Prostate gland (tissue), 2 donors: ENCODE data around the gene HSPG2. TPM values are rescaled to one million over a fixed set of nuclear protein-coding genes. Genes with fewer than 3 reads are reported as not detected.

Experiments used
- DNase-seq: peaks from one replicate; pipeline ENCODE4 v3.0.0-alpha.2; 2019; ENCODE audit warnings: low spot score
- H3K27ac ChIP-seq, 2 donors: fragments of 200-600 bp; sonication (generic); 2 replicates each; pipeline ENCODE4 v1.5.1; 2017 to 2019
- H3K27me3 ChIP-seq: fragments of 200-600 bp; sonication (generic); replicated peaks from 2 replicates; pipeline ENCODE4 v1.5.1; 2019; ENCODE audit not compliant: insufficient read depth
- H3K36me3 ChIP-seq, 2 donors: fragments of 200-600 bp; sonication (generic); 1 replicate in 1 of 2; 2 replicates in 1 of 2; pipeline versions ENCODE4 v1.5.1 to v1.8.1; 2017 to 2019
- H3K4me1 ChIP-seq: fragments of 200-600 bp; sonication (generic); replicated peaks from 2 replicates; pipeline ENCODE4 v1.5.1; 2019
- H3K4me3 ChIP-seq, 2 donors: fragments of 200-600 bp; sonication (generic); 2 replicates each; pipeline ENCODE4 v1.5.1; 2017 to 2019
- H3K9me3 ChIP-seq: fragments of 200-600 bp; sonication (generic); 2 replicates; pipeline ENCODE4 v1.5.1; 2017
- POLR2A ChIP-seq: fragments of 450-650 bp; IDR thresholded peaks from one replicate; pipeline ENCODE4 v1.6.1; 2016; ENCODE audit warnings: antibody characterized with exemption, mild to moderate bottlenecking
- POLR2AphosphoS5 ChIP-seq: sonication (generic); formaldehyde crosslinking; IDR thresholded peaks from one replicate; pipeline ENCODE4 v1.6.1; 2017; ENCODE audit warnings: antibody characterized with exemption
- WGBS: methylation state at CpG from one replicate; pipeline ENCODE4 v1.1.5; 2018; 5-methylcytosine and 5-hydroxymethylcytosine counted together
- intact Hi-C: fragments of 100-400 bp; cut with DNase I; formaldehyde crosslinking; loops from one replicate; pipeline ENCODE4 v1.14.2; 2022
- total RNA-seq, 2 donors: library from RNA; depleted of rRNA; stranded (reverse); fragments of >200 nt; gene quantifications; one replicate each; pipeline ENCODE4 v1.1.0, GENCODE V29; 2016
- TF ChIP-seq, protein P1 (sequence below), 4 experiments: fragments of 200-600 bp in 2 of 4; fragments of 450-650 bp in 2 of 4; sonication (generic) in 2 of 4; IDR thresholded peaks; 1 replicate in 3 of 4; 2 replicates in 1 of 4; pipeline ENCODE4 v1.5.1; 2016 to 2019; ENCODE audit warnings: antibody characterized with exemption in 4 of 4, mild to moderate bottlenecking in 2 of 4, moderate library complexity in 2 of 4

Gene HSPG2
- total RNA-seq, 2 donors from 2014 or later, result 135 to 257 TPM

DNA sequence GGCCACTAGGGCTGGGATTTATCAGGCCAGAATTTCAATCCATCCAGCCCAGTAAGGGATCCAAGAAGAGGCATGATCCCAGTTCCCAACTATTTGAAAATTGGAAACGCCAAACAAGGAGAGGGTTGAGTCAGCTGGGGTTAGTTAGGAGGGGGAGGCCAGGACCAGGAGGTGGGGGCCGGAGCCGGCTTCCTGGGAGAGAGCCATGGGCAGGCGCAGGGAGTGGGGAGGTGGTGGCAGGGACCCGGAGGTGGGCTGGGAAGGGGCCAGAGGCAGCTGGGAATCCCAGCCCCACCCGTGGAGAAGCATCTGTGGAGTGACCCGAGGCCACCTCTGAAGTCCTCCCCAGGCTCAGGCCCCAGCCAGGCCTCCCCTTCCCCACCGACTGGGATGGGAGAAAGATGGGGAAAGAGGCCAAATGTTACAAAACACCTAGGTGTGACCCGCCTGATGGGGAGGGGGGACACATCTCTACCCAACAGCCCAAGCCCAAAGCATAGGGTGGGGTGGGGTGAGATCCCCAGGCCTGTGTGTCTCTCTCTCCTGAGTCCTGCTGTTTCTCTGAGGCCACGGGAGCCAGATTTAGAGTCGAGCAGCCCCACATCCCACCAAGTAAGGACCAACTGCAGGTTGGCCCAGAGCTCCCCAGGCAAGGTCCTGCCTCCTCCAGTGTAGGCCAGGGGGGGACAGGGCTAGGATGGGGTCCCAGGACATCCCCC is 10.1 kb downstream of the HSPG2 start:
- DNase-seq, result no peak
- TF ChIP-seq POLR2A (no peak), POLR2AphosphoS5 (peak; percentile 35)
- TF ChIP-seq, protein P1, sequence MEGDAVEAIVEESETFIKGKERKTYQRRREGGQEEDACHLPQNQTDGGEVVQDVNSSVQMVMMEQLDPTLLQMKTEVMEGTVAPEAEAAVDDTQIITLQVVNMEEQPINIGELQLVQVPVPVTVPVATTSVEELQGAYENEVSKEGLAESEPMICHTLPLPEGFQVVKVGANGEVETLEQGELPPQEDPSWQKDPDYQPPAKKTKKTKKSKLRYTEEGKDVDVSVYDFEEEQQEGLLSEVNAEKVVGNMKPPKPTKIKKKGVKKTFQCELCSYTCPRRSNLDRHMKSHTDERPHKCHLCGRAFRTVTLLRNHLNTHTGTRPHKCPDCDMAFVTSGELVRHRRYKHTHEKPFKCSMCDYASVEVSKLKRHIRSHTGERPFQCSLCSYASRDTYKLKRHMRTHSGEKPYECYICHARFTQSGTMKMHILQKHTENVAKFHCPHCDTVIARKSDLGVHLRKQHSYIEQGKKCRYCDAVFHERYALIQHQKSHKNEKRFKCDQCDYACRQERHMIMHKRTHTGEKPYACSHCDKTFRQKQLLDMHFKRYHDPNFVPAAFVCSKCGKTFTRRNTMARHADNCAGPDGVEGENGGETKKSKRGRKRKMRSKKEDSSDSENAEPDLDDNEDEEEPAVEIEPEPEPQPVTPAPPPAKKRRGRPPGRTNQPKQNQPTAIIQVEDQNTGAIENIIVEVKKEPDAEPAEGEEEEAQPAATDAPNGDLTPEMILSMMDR (IDR thresholded peaks at IDR 0.05), result no peak

GRCh38 chr1:21926065-21926464 is 11.0 kb downstream of the HSPG2 start:
- no peak overlapping the region for H3K4me3 ChIP-seq
- no peaks in the 10 kb centered on the region for H3K36me3 ChIP-seq
- TF ChIP-seq POLR2AphosphoS5, result no peak
- TF ChIP-seq, protein P1 (IDR thresholded peaks at IDR 0.05), result no peak
- no peak for TF ChIP-seq POLR2A
- 80% methylated on average over 2 of the region's 2 CpGs for WGBS
- no peaks in the 10 kb centered on the region for H3K9me3 ChIP-seq
- intact Hi-C loops, result no loop called here
- no peaks in the 10 kb centered on the region for H3K27me3 ChIP-seq
- DNase-seq, result no peak
- H3K27ac ChIP-seq, result peak overlapping the region; percentile 83 to 84
- no peaks in the 10 kb centered on the region for H3K4me1 ChIP-seq

More for the DNA sequence above, 10.1 kb downstream of the HSPG2 start:
- peak overlapping the region; percentile 83 to 84 for H3K27ac ChIP-seq
- H3K4me1 ChIP-seq, result no peaks in the 10 kb centered on the region
- H3K9me3 ChIP-seq, result no peaks in the 10 kb centered on the region
- no peaks in the 10 kb centered on the region for H3K36me3 ChIP-seq
- no peaks in the 10 kb centered on the region for H3K27me3 ChIP-seq
- WGBS, result 53% methylated on average over 11 of the region's 11 CpGs
- no peak overlapping the region for H3K4me3 ChIP-seq
- intact Hi-C loops, result no loop called here

GRCh38 chr1:21925334-21925940 is 11.7 kb downstream of the HSPG2 start:
- Histone ChIP-seq H3K4me3 (no peak overlapping the region), H3K9me3 (no peaks in the 10 kb centered on the region), H3K27me3 (no peaks in the 10 kb centered on the region), H3K27ac (peak overlapping the region; percentile 83 to 84), H3K36me3 (no peaks in the 10 kb centered on the region), H3K4me1 (no peaks in the 10 kb centered on the region)
- intact Hi-C loops, result no loop called here
- TF ChIP-seq, protein P1 (IDR thresholded peaks at IDR 0.05), result no peak
- TF ChIP-seq POLR2A, result no peak
- TF ChIP-seq POLR2AphosphoS5, result no peak
- 69% methylated on average over 8 of the region's 8 CpGs for WGBS
- DNase-seq, result no peak

DNA sequence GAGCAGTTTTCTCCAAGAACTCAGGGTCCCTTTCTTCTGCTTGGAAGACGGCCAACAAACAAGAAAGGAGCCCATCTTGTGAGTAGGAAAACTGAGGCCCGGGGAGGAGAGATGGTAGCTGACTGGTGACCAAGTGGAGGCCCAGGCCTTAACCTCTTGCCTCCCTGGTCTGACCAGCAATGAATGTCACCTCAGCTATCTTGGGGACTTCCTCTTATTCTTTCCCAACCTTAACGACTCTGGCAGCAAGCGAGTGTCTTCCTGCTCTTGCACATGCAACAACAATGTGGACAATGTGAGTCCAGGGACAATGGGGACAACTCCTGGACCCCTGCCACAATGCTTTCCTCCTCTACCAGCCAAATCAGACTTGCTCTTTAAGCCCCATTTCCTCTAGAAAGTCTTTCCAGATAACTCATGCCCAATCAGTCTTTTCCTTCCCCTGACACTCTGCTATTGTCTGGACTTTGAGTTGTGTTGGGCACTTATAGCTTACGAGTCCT is 12.6 kb downstream of the HSPG2 start:
- Histone ChIP-seq H3K27me3 (no peaks in the 10 kb centered on the region), H3K36me3 (no peaks in the 10 kb centered on the region), H3K4me3 (no peak overlapping the region), H3K4me1 (no peaks in the 10 kb centered on the region), H3K27ac (peak overlapping the region; percentile 83 to 84), H3K9me3 (no peaks in the 10 kb centered on the region)
- DNase-seq, result no peak
- intact Hi-C loops, result no loop called here
- no peak for TF ChIP-seq POLR2A
- TF ChIP-seq, protein P1 (IDR thresholded peaks at IDR 0.05), result no peak
- WGBS, result 57% methylated on average over 5 of the region's 5 CpGs
